ENCODE results near the gene IKZF5. TPM values are rescaled to one million over a fixed set of nuclear protein-coding genes. Genes with fewer than 3 reads are reported as not detected.

IKZF5 gene
- total RNA-seq, 1 experiment from 2014 or later = 5.6 TPM

DNA sequence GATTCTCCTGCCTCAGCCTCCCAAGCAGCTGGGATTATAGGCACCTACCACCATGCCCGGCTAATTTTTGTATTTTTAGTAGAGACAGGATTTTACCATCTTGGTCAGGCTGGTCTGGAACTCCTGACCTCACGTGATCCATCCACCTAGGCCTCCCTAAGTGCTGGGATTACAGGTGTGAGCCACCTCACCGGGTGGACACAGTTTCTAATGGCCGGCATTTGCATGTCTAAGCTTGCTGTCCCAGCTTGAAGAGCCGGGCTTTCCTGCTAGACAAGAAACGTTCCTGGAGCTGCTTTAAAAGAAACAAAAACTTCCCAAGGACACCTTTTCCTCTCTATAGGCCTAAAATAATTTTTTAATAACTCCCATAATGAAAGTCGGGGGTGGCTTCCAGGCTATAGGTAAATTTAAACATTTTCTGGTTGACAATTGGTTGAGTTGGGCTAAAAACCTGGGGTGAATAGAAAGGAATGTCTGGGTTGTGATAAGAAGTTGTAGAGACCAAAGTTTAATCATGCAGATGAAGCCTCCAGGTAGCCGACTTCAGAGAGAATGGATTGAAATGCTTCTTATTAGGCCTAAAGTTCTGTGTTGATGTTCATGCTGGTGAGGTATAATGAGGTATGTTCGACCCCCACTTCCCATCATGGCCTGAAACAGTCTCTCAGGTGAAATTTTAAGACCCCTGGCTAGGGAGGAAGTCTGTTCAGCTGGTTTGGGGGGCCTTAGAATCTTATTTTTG lies 9.0 kb upstream of the IKZF5 start:
- DNase-seq (ENCODE audit: extremely low read depth, low read depth) = no peak

DNA sequence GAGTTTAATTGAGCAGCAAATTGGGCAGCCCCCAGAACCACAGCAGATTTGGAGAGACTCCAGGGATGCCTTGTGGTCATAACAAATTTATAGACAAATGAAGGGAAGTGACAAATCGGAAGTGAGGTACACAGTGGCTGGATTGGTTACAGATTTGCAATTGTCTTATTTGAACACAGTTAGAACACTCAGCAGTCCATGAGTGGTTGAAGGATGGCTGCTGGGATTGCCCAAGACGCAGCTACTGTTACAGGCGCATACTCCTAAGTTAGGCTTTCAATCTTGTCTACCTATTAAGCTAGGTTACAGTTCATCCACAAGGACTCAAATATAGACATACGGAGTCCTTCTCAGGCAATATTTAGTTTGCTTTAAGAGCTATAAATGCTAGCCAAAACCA lies 7.6 kb upstream of the IKZF5 start:
- DNase-seq (ENCODE audit: extremely low read depth, low read depth) = no peak

DNA sequence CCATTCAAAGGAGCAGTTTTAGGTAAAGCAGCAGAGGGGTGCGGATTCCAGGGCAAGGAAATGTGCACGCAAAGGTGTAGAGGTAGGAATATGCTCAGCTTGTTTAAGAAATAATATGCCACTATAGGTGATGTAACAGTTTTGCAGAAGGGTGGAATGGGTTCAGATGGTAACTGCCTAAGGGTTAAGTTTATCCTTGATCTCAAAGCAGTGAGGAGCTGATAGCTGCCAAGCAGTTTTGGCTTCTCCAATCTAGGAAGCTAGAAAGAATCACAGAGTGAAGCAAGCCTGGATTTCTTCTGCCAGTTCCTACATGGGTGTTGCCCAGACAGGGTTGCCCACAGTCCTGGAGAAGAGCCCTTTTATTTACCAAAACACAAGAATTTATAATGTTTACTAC lies 6.2 kb upstream of the IKZF5 start:
- no peak for DNase-seq (ENCODE audit: extremely low read depth, low read depth)

DNA sequence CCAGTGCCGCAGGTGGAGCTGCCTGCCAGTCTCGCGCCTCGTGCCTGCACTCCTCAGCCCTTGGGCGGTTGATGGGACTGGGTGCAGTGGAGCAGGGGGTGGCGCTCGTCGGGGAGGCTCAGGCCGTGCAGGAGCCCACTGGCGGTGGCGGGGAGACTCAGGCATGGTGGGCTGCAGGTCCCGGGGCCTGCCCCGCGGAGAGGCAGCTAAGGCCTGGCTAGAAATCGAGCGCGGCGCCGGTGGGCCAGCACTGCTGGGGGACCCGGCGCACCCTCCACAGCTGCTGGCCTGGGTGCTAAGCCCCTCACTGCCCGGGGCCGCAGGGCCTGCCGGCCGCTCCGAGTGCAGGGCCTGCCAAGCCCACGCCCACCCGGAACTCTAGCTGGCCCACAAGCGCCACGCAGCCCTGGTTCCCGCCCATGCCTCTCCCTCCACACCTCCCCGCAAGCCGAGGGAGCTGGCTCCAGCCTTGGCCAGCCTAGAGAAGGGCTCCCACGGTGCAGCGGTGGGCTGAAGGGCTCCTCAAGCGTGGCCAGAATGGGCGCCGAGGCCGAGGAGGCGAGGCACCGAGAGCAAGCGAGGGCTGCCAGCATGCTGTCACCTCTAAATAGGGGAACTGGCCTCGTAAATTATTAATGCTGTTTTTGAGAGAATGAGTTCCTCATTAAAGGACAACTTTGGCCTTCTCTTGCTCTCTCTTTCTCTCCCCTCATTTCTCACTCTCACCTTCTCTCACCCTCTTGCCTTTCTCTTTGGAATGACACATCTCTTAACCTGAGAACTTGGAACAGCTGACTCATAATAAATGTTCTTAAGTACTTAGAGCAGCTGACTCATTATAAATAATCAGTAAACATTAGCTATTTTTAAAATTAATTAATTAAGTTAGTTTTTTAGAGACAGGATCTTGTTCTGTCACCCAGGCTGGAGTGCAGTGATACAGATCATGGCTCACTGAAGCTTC lies 5.1 kb upstream of the IKZF5 start:
- DNase-seq (ENCODE audit: extremely low read depth, low read depth) = no peak

DNA sequence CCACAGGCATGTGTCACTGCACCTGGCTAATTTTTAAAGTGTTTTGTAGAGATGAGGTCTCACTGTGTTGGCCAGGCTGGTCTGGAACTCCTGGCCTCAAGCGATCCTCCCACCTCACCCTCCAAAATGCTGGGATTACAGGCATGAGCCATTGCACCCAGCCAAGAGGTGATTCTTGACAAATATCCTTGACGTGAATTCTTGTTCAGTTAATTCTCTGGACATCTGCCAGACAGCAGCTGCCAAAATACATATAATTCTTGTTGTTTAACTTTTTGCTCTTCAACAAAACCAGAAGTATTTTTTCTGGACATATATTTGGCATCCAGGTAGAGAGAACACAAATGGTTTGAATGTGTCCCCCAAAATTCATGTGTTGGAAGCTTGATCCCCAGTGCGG lies 3.4 kb upstream of the IKZF5 start:
- DNase-seq (ENCODE audit: extremely low read depth, low read depth) = no peak

DNA sequence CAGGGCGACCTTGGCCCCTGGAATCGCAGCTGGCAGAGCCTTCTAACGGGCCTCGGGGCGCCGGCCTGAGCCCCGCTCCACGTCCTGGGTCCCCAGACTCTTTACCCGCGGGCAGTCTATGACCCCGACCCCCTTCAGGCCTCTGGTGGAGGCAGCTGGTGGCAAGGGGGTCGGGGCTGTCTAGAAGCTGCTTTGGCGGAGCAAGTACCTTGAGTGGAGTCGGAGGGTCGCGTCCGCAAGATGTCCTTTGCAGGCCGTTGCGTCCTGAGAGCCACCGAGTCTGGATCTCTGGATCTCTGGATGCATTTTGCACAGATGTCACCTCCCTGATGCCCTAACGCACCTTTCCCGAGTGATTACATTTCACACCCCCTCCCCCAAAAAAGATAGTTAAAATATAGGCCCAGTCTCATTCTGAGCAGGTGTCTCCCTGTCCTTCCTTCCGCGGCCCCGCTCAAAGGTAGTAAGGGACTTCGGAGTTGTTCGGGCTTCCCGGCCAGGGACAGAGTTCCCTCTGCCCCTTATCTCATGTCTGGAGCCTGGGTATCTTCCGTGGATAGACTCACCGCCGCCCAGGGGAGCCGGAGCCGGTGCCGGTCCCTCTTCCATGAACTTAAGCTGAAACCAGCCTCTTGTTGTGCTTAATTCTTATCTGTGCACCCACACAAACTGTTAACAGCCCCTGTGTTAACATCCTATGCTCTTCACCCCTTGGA lies 668 bp upstream of the IKZF5 start:
- no peak for DNase-seq (ENCODE audit: extremely low read depth, low read depth)

DNA sequence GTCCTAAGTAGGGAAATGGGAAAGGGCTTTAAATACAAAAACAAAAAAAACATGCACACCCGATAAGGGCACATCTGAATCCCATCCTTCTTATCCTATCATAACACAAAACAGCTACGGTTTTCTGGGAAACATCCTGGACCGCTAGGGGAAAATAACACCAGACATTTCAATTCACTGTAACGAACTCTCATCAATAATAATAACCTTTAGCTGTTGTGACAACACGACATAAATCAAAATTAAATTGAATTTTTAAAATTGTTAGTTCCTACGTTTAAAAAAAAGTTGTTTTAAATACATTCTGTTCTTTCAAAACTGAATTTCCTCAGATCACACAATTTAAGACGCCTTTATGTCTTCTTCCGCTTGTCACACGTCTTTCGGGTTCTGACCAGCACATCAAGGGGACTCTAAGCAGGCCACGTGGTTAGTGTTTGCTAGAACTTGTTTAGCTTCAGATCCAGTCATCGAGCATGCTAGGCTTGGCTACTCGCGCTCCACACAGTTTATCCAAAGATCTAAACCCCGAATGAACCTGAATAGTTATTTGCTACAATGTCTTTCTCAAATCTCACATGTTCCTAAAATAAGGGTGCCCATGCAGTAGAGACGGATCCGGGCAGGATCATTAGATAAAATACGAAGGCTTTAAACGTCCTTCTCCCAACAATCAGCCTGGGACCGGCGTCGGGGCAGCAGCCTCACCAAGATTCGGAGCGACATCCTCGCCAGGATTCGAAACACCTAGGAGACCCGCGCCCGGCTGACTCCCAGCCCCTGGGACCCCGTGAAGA lies 839 bp downstream of the IKZF5 start:
- DNase-seq (ENCODE audit: extremely low read depth, low read depth) = peak; percentile 30

DNA sequence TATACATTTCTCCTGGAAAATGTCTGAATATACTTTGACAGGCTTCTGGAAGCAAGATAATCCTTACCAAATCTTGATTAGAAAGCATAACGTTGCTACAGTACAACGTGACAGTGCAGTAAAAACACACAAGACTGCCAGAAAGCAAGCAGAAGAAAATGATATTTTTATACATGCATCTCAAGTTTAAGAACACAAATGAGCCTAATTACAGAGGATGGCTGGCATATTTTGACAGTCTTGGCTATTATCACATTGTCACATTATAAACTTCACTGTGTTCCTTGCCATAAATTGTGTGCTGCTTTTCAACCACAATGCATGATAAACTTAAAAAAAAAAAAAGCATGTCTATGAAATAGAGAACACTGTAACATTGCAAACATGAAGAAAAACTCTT lies 4.3 kb downstream of the IKZF5 start:
- DNase-seq (ENCODE audit: extremely low read depth, low read depth) = no peak

DNA sequence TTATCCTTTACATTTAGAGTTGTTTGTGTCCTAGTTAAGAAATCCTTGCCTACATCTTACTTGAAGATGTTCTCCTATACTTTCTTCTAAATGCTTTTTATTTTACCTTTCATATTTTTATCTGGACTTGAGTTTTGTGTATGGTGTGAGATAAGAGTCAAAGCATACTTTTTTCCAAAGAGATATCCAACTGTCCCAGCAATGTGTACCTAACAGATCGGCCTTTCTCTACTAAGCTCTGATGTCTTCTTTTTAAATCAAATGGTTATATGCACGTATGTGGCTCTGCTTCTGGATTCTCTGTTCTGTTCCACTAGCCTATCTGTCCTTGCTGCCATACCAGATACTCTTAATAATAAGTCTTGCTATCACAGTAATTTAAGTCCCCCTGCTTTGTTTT lies 7.2 kb downstream of the IKZF5 start:
- DNase-seq (ENCODE audit: extremely low read depth, low read depth) = no peak

DNA sequence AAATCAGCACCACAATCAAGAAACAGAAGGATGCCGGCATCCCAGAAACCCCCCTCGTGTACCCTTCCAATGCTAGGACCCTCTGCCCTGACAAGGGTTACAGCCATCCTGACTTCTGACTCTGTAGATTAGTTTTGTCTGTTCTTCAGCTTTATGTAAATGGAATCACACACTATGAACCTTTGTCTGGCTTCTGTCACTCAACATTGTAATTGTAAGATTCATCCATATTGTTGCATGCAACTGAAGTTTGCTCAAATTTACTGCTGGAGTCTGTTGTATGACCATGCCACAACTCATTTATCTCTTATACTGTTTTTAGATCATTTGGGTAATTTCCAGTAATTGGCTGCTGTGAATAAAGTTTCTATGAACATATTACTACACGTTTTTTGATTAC lies 8.4 kb downstream of the IKZF5 start:
- no peak for DNase-seq (ENCODE audit: extremely low read depth, low read depth)

DNA sequence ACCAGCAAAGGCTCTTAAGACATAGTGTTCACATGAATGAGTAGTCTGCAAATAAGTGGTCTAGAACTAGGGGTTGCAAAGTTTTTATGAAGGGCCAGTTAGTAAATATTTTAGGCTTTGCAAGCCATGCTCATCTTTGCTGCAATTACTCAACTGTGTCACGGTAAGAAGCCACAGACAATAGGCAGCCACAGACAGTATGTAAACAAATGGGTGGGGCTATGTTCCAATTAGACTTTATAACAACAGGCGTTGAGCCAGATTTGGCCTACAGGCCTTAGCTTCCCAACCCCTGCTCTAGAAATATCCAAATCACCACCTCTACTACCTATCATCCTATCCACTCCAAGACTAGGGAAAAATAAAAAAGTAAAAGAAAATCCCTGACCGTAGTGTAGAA lies 9.2 kb downstream of the IKZF5 start:
- no peak for DNase-seq (ENCODE audit: extremely low read depth, low read depth)

DNA sequence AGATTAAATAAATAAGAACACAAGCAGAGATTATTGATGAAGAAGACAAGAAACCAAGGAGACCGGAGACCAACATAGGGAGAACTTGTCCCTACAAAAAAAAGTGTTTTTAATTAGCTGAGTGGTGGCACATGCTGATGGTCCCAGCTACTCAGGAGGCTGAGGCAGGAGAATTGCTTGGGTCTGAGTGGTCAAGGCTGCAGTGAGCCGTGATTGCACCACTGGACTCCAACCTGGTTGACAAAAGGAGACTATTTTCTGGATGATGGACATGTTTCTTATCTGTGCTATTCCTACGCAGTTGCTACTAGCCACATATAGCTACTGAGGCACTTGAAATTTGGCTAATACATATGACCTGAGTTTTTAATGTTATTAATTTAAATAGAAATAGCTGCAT lies 9.7 kb downstream of the IKZF5 start:
- DNase-seq (ENCODE audit: extremely low read depth, low read depth) = no peak

DNA sequence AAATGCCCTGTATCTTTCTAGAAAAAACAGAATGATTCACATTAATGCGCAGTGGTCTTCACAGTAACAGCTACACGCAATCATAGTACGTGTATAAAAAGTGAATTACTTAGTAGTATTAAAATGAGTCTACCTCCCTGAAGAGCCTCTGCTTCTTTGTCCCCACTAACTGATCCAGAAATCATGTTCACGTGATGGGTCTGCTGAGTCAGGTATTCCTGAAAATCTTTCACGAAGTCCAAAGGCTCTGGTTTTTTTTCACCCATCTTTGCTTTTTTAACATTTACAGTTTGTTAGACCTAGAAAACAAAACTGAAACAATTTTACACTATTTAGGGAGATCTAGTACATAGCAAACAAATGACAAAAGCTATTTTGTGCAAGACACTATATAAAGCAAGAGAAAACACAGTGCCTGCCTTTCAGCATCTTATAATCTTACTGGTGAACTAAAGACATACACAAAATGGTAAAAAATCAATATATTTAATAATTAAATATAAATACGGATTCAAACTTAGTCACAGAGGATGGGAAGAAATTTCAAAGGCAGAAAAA lies 10.2 kb downstream of the IKZF5 start:
- no peak for DNase-seq (ENCODE audit: extremely low read depth, low read depth)

DNA sequence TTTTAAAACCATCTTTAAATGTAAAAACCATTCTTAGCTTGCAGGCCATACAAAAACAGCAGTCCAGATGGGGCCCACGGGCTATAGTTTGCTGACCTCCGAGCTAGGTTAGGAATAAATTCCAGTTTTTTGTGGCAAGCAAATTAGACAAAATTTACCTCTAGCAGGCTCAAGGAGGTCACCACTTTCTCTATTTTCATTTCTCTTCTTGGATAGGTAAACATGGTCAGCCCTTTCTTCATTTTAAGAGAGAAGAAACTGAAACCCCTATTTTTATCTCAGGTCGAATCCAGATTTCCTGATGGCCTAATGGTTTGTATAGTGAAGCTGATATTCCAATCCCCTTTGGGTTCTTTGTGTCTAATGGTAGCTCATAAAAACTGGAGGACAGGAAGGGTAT lies 10.7 kb downstream of the IKZF5 start:
- no peak for DNase-seq (ENCODE audit: extremely low read depth, low read depth)

DNA sequence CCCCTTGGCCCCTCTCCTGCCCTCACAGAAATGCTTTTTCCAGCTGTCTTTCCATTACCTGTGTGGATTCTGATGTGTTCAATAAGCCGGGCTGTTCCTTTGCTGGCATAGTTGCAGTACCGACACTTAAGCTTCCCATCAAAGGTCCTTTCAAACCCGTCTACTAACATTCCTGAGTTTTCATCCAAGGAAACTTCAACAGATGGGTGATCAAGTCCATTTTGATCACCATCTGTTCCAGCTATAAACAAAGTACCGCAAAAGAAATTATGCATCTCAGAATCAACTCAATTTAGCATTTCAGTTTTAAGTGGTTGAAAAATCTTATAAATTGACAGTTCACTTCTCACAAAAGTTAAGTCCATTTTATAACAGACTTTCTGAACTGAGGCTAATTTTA lies 12.7 kb downstream of the IKZF5 start:
- DNase-seq (ENCODE audit: extremely low read depth, low read depth) = no peak

DNA sequence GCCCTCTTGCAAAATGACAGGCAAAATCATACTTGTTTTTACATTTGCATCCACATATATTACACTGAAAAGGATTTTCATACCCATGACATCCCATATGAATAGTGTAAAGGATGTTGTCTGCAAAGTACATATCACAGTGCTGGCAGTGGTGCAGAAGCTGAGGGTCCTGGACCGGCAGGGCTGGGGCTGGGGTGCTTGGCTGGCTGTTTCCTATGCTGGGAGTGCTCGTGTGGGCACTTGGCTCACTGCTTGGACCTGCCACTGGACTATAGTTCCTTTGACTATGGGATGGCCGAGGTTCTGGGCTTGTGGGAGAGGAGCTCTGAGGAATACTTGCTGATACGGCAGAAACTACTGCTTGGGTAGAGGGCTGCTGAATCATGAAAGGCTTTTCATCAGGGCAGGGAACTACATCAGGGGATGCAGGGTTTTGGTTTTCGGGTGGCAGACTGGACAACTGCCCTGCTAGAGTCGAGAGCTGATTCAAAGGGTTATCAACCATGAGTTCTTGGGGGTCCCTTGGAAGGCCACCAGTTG lies 14.7 kb downstream of the IKZF5 start:
- no peak for DNase-seq (ENCODE audit: extremely low read depth, low read depth)

DNA sequence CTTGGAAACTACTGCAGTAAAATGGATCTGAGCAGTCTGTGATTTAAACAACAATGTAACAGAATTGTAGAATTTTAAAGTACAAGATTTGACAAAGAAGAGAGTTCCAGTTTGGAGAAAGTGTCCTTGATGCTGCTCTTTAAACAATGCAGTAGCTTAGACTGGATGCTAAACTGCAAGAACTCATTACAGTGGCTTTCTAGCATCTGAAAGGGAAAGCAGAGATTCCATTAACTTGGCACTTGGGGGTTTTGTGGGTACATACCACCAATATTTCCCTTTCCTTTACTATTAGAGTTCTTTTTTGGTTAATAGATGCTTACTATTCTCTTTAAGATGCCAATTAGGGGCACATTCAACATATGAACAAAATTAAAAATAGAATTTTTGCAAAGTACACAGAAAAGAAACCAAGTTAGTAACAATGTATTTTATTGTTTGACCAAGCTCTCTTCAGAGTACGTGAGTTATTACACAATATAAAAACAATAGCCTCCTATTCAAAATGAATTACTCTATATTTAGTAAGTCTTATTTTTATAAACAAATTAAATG lies 16.5 kb downstream of the IKZF5 start:
- no peak for DNase-seq (ENCODE audit: extremely low read depth, low read depth)

DNA sequence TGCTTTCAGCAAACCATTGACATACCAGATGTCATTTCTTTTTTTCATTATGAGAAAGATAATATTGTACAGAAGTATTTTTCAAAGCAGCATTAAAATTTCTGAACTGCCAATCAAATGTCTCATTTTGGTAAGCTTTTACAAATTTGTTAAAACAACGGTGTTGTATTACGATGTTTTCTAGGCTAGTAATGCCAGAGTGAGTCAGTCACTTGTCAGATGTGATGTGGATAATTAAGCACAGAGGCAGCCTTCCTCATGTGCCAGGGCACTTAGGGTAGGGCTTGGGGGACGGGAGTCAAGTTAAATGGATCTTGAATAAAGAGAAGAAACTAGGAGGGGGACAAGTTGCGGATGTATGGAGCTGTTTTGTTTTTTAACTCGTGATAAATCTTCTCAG lies 18.3 kb downstream of the IKZF5 start:
- no peak for DNase-seq (ENCODE audit: extremely low read depth, low read depth)

DNA sequence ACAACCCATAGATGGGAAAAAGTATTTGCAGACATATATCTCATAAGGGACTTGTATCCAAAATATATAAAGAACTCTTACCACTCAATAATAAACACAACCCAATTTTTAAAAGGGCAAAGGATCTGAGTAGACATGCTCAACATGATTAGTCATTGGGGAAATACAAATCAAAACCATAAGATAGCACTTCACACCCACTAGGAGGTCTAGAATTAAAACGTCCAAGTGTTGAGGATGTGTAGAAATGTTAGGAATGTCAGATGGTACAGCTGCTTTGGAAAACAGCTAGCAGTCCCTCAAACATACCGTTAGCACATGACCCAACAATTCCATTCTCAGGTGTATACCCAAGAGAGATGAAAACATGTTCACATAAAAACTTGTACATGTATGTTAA lies 20.1 kb downstream of the IKZF5 start:
- DNase-seq (ENCODE audit: extremely low read depth, low read depth) = no peak

DNA sequence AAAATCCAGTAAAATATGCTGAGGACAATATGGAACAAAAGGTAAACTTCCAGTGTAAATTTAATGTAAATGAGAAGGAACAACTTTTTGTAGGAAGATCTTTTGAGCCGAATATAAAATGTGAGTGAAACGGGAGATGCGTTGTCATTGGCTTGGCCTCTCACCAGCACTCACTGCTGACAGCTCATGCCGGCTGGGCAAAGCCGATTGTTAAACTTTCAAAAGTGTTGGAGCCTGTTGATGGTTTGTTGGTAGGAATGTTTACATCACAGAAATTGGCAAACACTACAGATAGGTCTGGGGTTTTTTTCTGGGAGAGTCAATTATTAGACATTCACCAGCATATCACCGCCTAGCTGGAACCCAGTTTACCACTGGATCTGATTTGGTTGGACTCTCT lies 22.3 kb downstream of the IKZF5 start:
- no peak for DNase-seq (ENCODE audit: extremely low read depth, low read depth)
